ENCODE data around the gene TRDN. TPM values are rescaled to one million over a fixed set of nuclear protein-coding genes. Genes with fewer than 3 reads are reported as not detected.
"Not testable (repeated sequence)": the region's sequence is repeated elsewhere in the genome, so short reads cannot be mapped to it uniquely, and the experiment has no call there.

TRDN gene
- total RNA-seq, 1 donor = not detected

DNA sequence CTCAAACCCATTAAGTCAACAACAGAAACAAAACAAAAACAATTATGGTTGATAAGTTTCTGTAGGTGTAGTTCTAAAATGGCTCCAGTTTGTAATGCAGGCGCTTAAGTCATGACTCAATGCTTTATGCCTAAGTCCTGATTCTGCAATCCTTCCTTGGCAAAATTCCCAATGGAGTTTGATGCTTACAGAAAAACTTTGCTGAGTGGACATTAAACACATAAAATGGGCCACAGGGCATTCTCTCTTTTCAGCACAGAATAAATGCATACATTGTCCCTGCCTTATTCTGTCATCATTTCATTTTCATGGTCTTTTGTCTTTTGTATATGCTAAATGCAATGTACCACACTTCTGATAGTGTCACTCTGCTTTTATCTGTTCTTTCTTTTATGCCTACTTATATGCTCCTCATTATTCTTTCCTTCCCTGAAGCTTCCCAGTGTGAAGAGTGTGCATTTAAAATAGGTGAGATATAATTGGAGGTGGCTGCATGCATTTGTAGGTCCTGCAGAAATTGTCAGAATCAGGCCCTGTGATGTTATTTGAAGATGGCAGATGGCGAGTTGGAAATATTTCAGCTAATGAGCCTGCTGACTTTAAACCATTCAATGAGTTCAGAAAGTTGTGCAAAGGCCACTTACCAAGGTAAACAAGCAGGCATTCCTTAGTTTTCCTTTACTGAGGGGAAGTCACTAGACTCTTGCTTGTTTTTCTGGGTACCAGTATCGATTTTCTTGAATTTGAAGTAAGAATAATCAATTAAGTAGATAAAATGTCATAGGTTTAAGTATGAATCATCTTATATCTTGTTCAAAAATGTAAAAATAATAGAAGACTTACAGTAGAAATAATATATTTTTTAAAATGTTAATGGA, 313.1 kb downstream of the TRDN start:
- DNase-seq (ENCODE audit: low read depth) = peak; percentile 4
- TF ChIP-seq, protein P1, sequence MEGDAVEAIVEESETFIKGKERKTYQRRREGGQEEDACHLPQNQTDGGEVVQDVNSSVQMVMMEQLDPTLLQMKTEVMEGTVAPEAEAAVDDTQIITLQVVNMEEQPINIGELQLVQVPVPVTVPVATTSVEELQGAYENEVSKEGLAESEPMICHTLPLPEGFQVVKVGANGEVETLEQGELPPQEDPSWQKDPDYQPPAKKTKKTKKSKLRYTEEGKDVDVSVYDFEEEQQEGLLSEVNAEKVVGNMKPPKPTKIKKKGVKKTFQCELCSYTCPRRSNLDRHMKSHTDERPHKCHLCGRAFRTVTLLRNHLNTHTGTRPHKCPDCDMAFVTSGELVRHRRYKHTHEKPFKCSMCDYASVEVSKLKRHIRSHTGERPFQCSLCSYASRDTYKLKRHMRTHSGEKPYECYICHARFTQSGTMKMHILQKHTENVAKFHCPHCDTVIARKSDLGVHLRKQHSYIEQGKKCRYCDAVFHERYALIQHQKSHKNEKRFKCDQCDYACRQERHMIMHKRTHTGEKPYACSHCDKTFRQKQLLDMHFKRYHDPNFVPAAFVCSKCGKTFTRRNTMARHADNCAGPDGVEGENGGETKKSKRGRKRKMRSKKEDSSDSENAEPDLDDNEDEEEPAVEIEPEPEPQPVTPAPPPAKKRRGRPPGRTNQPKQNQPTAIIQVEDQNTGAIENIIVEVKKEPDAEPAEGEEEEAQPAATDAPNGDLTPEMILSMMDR (IDR thresholded peaks at IDR 0.05; ENCODE audit: insufficient read depth, low read depth, low read length) = no peak
- H3K4me3 ChIP-seq (ENCODE audit: low read depth, low read length) = no peak overlapping the region

DNA sequence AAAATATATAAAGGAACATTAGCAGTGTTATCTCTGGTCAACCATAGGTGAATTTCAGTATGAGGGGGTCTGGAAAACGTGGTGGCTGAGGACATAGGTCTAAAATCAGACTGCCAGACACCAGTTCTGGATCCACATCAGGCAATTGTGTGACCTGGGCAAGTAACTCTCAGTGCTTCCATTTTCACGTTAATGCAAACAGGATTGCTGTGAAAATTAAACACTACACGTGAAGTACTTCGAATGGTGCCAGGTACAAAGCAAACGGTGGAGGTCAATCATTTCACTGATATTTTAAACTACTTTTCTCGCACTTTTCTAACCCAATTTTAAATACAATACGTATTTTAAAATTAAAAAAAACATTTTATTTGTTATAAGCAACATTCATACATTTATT, 315.7 kb downstream of the TRDN start:
- H3K4me3 ChIP-seq (ENCODE audit: low read depth, low read length) = no peak overlapping the region
- TF ChIP-seq, protein P1 (IDR thresholded peaks at IDR 0.05; ENCODE audit: insufficient read depth, low read depth, low read length) = no peak
- DNase-seq (ENCODE audit: low read depth) = no peak

DNA sequence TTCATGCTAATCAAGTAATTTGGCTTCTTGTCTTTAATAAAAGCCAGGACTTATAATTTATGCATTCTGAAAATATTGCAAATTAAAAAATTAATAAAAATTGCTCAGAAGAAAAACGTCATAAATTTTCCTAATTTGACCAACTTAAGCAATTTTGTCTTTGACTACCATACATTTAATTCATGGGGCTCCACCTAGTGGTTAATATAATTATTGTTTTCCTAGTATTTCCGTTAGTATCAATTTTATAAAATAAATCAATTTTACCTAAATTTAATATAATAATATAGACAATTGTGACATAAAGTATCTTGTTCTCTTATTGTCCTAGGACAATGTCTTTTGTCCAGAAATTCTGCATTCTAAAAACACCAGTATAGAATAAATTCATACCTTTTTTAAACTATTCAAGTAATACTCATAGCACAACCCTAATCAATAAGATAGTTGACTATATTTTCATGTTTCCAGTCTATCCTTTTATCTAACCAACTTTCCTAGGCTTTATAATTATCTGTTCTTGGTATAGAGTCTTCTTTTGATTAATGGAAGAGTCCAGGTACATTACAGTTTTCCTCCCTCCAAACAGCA, 319.9 kb downstream of the TRDN start:
- TF ChIP-seq, protein P1 (IDR thresholded peaks at IDR 0.05; ENCODE audit: insufficient read depth, low read depth, low read length) = peak; percentile 38

DNA sequence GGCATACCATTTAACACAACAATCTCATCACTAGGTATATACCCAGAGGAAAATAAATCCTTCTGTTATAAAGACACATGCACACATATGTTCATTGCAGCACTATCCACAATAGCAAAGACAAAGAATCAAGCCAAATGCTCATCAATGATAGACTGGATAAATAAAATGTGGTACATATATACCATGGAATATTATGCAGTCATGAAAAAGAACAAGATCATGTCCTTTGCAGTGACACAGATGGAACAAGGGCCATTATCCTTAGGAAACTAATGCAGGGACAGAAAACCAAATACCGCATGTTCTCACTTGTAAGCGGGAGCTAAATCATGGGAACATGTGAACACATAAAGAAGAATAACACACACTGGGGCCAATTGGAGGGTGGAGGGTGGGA, 322.3 kb downstream of the TRDN start:
- not testable (repeated sequence) for H3K4me3 ChIP-seq (ENCODE audit: low read depth, low read length); DNase-seq (ENCODE audit: low read depth)

More for the DNA sequence above, 319.9 kb downstream of the TRDN start:
- no peak overlapping the region for H3K4me3 ChIP-seq (ENCODE audit: low read depth, low read length)
- peak; percentile 30 for DNase-seq (ENCODE audit: low read depth)

DNA sequence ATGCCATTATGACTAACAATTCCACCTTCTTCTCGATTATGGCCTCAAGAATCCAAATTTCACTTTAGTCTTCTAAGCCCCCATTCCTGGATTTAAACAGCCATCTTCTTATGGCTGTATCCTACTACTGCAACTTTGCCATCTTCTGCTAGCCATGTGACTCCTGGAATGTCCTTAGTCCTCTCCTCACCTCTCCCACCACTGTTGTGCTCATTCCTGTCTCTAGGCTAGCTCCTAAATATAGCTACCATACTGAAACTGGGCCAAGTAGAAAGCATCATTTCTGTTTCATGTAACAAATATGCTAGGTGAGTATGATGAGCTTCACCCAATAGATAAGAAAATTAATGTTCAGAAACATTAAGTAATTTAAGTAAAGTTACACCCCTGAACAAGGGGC, 327.6 kb downstream of the TRDN start:
- TF ChIP-seq, protein P1 (IDR thresholded peaks at IDR 0.05; ENCODE audit: insufficient read depth, low read depth, low read length) = no peak
- DNase-seq (ENCODE audit: low read depth) = no peak
- H3K4me3 ChIP-seq (ENCODE audit: low read depth, low read length) = no peak overlapping the region

DNA sequence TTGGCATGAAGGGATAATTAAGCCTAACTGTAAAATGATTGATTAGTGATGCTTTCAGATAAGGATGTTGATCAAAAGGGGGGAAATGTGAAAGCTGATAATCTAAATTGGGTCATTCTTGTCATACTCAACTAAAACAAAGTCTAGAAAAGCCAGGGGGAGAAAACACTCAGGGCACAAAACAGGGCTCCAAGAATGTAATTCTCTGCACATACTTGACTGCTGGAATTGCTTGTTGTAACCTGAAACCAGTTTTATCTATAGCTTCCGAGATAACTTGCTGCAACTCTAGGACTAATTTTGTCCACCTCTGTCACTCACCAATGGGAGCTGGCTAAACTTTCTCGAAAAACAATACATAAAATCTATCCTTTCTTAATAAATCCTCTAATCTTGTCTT, 330.4 kb downstream of the TRDN start:
- TF ChIP-seq, protein P1 (IDR thresholded peaks at IDR 0.05; ENCODE audit: insufficient read depth, low read depth, low read length) = no peak
- DNase-seq (ENCODE audit: low read depth) = no peak
- H3K4me3 ChIP-seq (ENCODE audit: low read depth, low read length) = no peak overlapping the region

DNA sequence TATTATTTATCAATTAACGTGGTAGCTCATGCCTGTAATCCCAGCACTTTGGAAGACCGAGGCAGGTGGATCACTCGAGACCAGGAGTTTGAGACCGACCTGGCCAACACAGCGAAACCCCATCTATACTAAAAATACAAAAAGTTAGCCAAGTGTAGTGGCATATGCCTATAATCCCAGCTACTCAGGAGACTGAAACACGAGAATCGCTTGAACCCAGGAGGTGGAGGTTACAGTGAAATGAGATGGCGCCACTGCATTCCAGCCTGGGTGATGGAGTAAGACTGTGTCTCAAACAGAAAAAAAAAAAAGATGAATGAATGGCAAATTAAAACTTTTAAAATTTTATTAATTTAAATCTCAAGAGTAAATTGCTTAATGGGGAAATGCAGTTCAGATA, 341.1 kb downstream of the TRDN start:
- DNase-seq (ENCODE audit: low read depth) = no peak
- TF ChIP-seq, protein P1 (IDR thresholded peaks at IDR 0.05; ENCODE audit: insufficient read depth, low read depth, low read length) = no peak
- H3K4me3 ChIP-seq (ENCODE audit: low read depth, low read length) = no peak overlapping the region

Data from fibroblast of villous mesenchyme (primary cell).